ENCODE measurements around the gene FBXL16. TPM values are rescaled to one million over a fixed set of nuclear protein-coding genes. Genes with fewer than 3 reads are reported as not detected.

FBXL16 gene
- total and polyA plus RNA-seq, 2 of the 13 experiments (the other 11 are each of a cell fraction or from before 2014, with no cell fraction given): 0.22 to 2.0 TPM

GRCh38 chr16:678858-679813, 26.5 kb downstream of the FBXL16 start (continued):
- no peak for TF ChIP-seq ZNF335 (CRISPR knock-in tag; IDR thresholded peaks at IDR 0.05)
- no peak for TF ChIP-seq MNT (IDR thresholded peaks at IDR 0.05)
- no peak for TF ChIP-seq STAT6 (CRISPR knock-in tag; IDR thresholded peaks at IDR 0.05; ENCODE audit: borderline replicate concordance)
- peak; percentile 46; the same call in 1 of the 2 replicates for TF ChIP-seq ZNF317 (CRISPR knock-in tag; IDR thresholded peaks at IDR 0.05)
- no peak for TF ChIP-seq ATF7 (IDR thresholded peaks at IDR 0.05)
- peak; percentile 39; the same call in 1 of the 2 replicates for TF ChIP-seq ATF7 (CRISPR knock-in tag; IDR thresholded peaks at IDR 0.05)
- no peak for TF ChIP-seq TAF15 (IDR thresholded peaks at IDR 0.05; ENCODE audit: low read depth, low read length, poor library complexity, severe bottlenecking)
- TF ChIP-seq PHF8 (CRISPR knock-in tag; IDR thresholded peaks at IDR 0.05): peak; percentile 50
- TF ChIP-seq PHF5A (CRISPR knock-in tag; IDR thresholded peaks at IDR 0.05; ENCODE audit: low read depth, unreplicated experiment): no peak
- TF ChIP-seq EZH2 (conservative IDR thresholded peaks at IDR 0.05; ENCODE audit: low read depth, low read length): no peak
- TF ChIP-seq ZNF12 (CRISPR knock-in tag; IDR thresholded peaks at IDR 0.05): no peak
- TF ChIP-seq ISX (CRISPR knock-in tag; conservative IDR thresholded peaks at IDR 0.05): no peak
- no peak for TF ChIP-seq TBL1XR1 (IDR thresholded peaks at IDR 0.05; ENCODE audit: borderline replicate concordance, low read length, partially characterized antibody)
- no peak for TF ChIP-seq MYPOP (CRISPR knock-in tag; IDR thresholded peaks at IDR 0.05)
- peak; percentile 31; the same call in 1 of the 2 replicates for TF ChIP-seq ZNF543 (CRISPR knock-in tag; IDR thresholded peaks at IDR 0.05)
- TF ChIP-seq ZNF224 (CRISPR knock-in tag; IDR thresholded peaks at IDR 0.05): peak; percentile 42; the same call in 1 of the 2 replicates
- no peak for TF ChIP-seq KLF15 (CRISPR knock-in tag; IDR thresholded peaks at IDR 0.05; ENCODE audit: borderline replicate concordance)
- TF ChIP-seq REXO4 (CRISPR knock-in tag; IDR thresholded peaks at IDR 0.05; ENCODE audit: borderline replicate concordance): no peak
- TF ChIP-seq ZNF629 (CRISPR knock-in tag; conservative IDR thresholded peaks at IDR 0.05): 0 out of 2 replicates have a peak, but pooled peaks have one; percentile 19
- no peak for TF ChIP-seq GRHL1 (CRISPR knock-in tag; conservative IDR thresholded peaks at IDR 0.05)
- TF ChIP-seq PHF21A (CRISPR knock-in tag; IDR thresholded peaks at IDR 0.05): no peak
